Parathyroid adenoma (tissue), 2 donors: ENCODE results near the gene DDN.

Experiments used
- H2AFZ ChIP-seq: fragments of 300-600 bp; sonication (generic); one replicate; pipeline ENCODE4 v1.7.0; 2017; ENCODE audit warnings: antibody characterized with exemption, mild to moderate bottlenecking
- H3K27ac ChIP-seq: fragments of 300-600 bp; sonication (generic); one replicate; pipeline ENCODE4 v1.7.0; 2017
- H3K27me3 ChIP-seq: fragments of 300-600 bp; sonication (generic); one replicate; pipeline ENCODE4 v1.7.0; 2017; ENCODE audit warnings: low read length; ENCODE audit not compliant: control insufficient read depth, insufficient read depth
- H3K36me3 ChIP-seq: fragments of 300-600 bp; sonication (generic); one replicate; pipeline ENCODE4 v1.7.0; 2017; ENCODE audit warnings: low read length; ENCODE audit not compliant: control insufficient read depth, insufficient read depth
- H3K4me1 ChIP-seq: fragments of 300-600 bp; sonication (generic); one replicate; pipeline ENCODE4 v1.7.0; 2017; ENCODE audit warnings: control low read depth
- H3K4me2 ChIP-seq: fragments of 300-600 bp; sonication (generic); one replicate; pipeline ENCODE4 v1.7.0; 2017; ENCODE audit warnings: low read length
- H3K4me3 ChIP-seq: fragments of 300-600 bp; sonication (generic); one replicate; pipeline ENCODE4 v1.7.0; 2017; ENCODE audit warnings: low read depth, low read length
- H3K79me2 ChIP-seq: fragments of 300-600 bp; sonication (generic); one replicate; pipeline ENCODE4 v1.7.0; 2017; ENCODE audit warnings: control low read depth
- H3K9ac ChIP-seq: fragments of 300-600 bp; sonication (generic); one replicate; pipeline ENCODE4 v1.7.0; 2017; ENCODE audit warnings: mild to moderate bottlenecking
- H3K9me3 ChIP-seq: fragments of 300-600 bp; sonication (generic); one replicate; pipeline ENCODE4 v1.7.0; 2017; ENCODE audit warnings: low read length; ENCODE audit not compliant: control insufficient read depth
- CTCF ChIP-seq: fragments of 300-600 bp; sonication (generic); IDR thresholded peaks from one replicate; pipeline ENCODE4 v1.7.0; 2017; ENCODE audit warnings: antibody characterized with exemption, mild to moderate bottlenecking
- donor health status: primary hyperparathyroidism.

The DDN gene

GRCh38 chr12:48979602-48980388, 19.4 kb downstream of the DDN start:
- Histone ChIP-seq H3K4me3 (peak overlapping the region; percentile 40), H3K27ac (no peak overlapping the region), H3K4me1 (peaks cover 23% of the 10 kb centered on the region), H3K27me3 (peaks cover 12% of the 10 kb centered on the region), H3K36me3 (no peaks in the 10 kb centered on the region), H3K4me2 (peak overlapping the region; percentile 51), H3K9ac (no peak overlapping the region), H2AFZ (peak overlapping the region; percentile 43), H3K79me2 (no peaks in the 10 kb centered on the region), H3K9me3 (no peaks in the 10 kb centered on the region)
- TF ChIP-seq CTCF: no peak

DNA sequence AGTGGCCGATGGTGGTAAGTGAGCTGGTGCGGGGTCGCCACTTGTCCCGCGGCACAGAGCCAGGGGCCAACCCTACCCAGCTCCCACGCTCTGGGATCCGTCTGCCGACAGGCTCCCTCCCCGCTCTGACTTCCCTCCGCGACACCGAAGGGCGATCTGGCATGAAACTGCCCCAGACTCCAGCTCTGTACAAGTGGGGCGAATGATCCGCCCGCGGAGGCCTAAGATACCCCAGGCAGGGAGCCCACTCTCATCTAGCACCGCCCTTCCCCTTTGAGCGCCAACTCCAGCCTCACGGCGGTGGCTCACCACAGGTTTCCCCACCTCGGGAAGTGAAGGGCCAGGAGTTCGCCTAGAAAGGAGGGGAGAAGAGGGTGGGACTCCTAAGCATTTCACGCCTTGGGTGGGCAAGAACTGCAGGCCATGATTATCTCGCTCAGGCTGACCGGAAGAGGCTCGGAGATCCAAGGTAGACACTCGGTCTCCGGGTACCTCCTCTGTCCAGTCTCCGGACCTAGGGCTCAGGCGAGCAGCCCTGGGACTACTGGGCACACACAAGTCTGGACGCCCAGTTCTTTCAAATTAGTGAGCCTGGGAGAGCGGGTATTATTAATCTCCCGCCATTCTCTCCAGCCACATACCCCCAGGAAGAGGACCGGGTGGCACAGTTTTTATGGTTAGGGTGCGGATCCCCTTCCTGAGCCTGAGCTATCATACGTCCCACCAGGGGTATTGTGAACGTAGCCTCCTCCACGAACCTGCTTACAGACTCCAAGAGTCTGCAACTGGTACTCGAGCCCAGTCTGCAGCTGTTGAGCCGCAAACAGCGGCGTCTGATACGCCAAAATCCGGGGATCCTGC, 20.2 kb downstream of the DDN start:
- Histone ChIP-seq H3K9ac (no peak overlapping the region), H3K4me1 (peaks cover 23% of the 10 kb centered on the region), H3K36me3 (no peaks in the 10 kb centered on the region), H3K27ac (no peak overlapping the region), H3K27me3 (peaks cover 12% of the 10 kb centered on the region), H3K79me2 (no peaks in the 10 kb centered on the region), H2AFZ (peak overlapping the region; percentile 78), H3K4me2 (peak overlapping the region; percentile 51), H3K9me3 (no peaks in the 10 kb centered on the region), H3K4me3 (peak overlapping the region; percentile 27)
- no peak for TF ChIP-seq CTCF

DNA sequence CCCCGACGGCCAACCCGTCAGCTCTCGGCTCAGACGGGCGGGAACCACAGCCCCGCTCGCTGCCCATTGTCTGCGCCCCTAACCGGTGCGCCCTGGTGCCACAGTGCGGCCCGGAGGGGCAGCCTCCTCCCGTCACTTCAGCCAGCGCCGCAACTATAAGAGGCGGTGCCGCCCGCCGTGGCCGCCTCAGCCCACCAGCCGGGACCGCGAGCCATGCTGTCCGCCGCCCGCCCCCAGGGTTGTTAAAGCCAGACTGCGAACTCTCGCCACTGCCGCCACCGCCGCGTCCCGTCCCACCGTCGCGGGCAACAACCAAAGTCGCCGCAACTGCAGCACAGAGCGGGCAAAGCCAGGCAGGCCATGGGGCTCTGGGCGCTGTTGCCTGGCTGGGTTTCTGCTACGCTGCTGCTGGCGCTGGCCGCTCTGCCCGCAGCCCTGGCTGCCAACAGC, 20.9 kb downstream of the DDN start, which contains the start of gene WNT1:
WNT1 (plus strand) TSS at position 32 of the 450 bp plus-strand sequence; CDS start at position 361, 329 bp downstream.
- Histone ChIP-seq H3K36me3 (no peaks in the 10 kb centered on the region), H3K27me3 (peaks cover 12% of the 10 kb centered on the region), H2AFZ (peak within 1 kb of the TSS; percentile 78), H3K4me2 (peak within 1 kb of the TSS; percentile 51), H3K4me1 (peaks cover 28% of the 10 kb centered on the region), H3K4me3 (peak within 1 kb of the TSS; percentile 27), H3K79me2 (no peaks in the 10 kb centered on the region), H3K27ac (no peak within 1 kb of the TSS), H3K9me3 (no peaks in the 10 kb centered on the region), H3K9ac (no peak within 1 kb of the TSS)
- TF ChIP-seq CTCF: peak; percentile 8

- H3K4me2 ChIP-seq: peak overlapping the region; percentile 51
- no peak overlapping the region for H3K9ac ChIP-seq
- no peak overlapping the region for H3K4me3 ChIP-seq
- no peaks in the 10 kb centered on the region for H3K9me3 ChIP-seq
- no peak overlapping the region for H3K27ac ChIP-seq
- no peaks in the 10 kb centered on the region for H3K79me2 ChIP-seq
- H3K27me3 ChIP-seq: peaks cover 12% of the 10 kb centered on the region
- H2AFZ ChIP-seq: peak overlapping the region; percentile 78
- TF ChIP-seq CTCF: peak; percentile 75
- peaks cover 34% of the 10 kb centered on the region for H3K4me1 ChIP-seq
- no peaks in the 10 kb centered on the region for H3K36me3 ChIP-seq
Measured at GRCh38 chr12:48977290-48978281, 21.6 kb downstream of the DDN start.
